ENCODE data around the gene STK31. TPM values are rescaled to one million over a fixed set of nuclear protein-coding genes. Genes with fewer than 3 reads are reported as not detected.
"Not testable (repeated sequence)": the region's sequence is repeated elsewhere in the genome, so short reads cannot be mapped to it uniquely, and the experiment has no call there.

STK31 gene
- total RNA-seq, 1 donor, result 0.09 TPM

GRCh38 chr7:23679898-23680413 is 30.1 kb upstream of the STK31 start, which contains the start of gene FAM221A:
TSS of gene FAM221A (plus strand) at chr7:23680199. CDS start at chr7:23680219, 20 bp downstream.
- TF ChIP-seq, protein P1, sequence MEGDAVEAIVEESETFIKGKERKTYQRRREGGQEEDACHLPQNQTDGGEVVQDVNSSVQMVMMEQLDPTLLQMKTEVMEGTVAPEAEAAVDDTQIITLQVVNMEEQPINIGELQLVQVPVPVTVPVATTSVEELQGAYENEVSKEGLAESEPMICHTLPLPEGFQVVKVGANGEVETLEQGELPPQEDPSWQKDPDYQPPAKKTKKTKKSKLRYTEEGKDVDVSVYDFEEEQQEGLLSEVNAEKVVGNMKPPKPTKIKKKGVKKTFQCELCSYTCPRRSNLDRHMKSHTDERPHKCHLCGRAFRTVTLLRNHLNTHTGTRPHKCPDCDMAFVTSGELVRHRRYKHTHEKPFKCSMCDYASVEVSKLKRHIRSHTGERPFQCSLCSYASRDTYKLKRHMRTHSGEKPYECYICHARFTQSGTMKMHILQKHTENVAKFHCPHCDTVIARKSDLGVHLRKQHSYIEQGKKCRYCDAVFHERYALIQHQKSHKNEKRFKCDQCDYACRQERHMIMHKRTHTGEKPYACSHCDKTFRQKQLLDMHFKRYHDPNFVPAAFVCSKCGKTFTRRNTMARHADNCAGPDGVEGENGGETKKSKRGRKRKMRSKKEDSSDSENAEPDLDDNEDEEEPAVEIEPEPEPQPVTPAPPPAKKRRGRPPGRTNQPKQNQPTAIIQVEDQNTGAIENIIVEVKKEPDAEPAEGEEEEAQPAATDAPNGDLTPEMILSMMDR (IDR thresholded peaks at IDR 0.05; ENCODE audit: insufficient read depth, low read length), result peak; percentile 73
- peak; percentile 62 for DNase-seq (ENCODE audit: low read depth)
- H3K4me3 ChIP-seq (ENCODE audit: low read depth, low read length), result peak within 1 kb of the TSS; percentile 68

GRCh38 chr7:23680414-23681405 is 29.3 kb upstream of the STK31 start:
- TF ChIP-seq, protein P1 (IDR thresholded peaks at IDR 0.05; ENCODE audit: insufficient read depth, low read length), result no peak
- peak; percentile 51 for DNase-seq (ENCODE audit: low read depth)
- H3K4me3 ChIP-seq (ENCODE audit: low read depth, low read length), result peak overlapping the region; percentile 68

DNA sequence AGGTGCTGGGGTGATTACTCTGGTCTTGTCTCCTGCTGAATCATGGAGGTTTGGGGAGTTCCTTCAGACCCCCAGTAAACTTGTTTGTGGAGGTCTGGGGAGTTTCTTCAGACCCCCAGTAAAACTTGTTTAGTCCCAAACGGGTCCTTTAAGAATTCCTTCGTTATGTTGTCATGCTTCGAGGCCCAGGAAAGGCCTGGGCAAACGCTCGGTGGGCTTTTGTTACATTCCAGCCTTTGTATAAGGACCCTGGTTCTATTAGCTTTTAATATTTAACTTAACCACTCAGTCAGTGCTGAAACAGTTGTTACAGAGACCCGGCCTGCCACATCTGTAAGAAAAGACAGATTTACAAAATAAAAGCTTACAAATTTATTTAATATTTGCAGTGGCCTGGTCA is 26.0 kb upstream of the STK31 start:
- not testable (repeated sequence) for DNase-seq (ENCODE audit: low read depth)

GRCh38 chr7:23685731-23686130 is 24.3 kb upstream of the STK31 start:
- TF ChIP-seq, protein P1 (IDR thresholded peaks at IDR 0.05; ENCODE audit: insufficient read depth, low read length), result no peak

More for the DNA sequence above, 26.0 kb upstream of the STK31 start:
- not testable (repeated sequence) for H3K4me3 ChIP-seq (ENCODE audit: low read depth, low read length)

GRCh38 chr7:23687011-23687410 is 23.0 kb upstream of the STK31 start:
- no peak for DNase-seq (ENCODE audit: low read depth)
- TF ChIP-seq, protein P1 (IDR thresholded peaks at IDR 0.05; ENCODE audit: insufficient read depth, low read length), result no peak
- H3K4me3 ChIP-seq (ENCODE audit: low read depth, low read length), result no peak overlapping the region

More at GRCh38 chr7:23685731-23686130, 24.3 kb upstream of the STK31 start:
- no peak overlapping the region for H3K4me3 ChIP-seq (ENCODE audit: low read depth, low read length)
- DNase-seq (ENCODE audit: low read depth), result peak; percentile 25

- TF ChIP-seq, protein P1 (IDR thresholded peaks at IDR 0.05; ENCODE audit: insufficient read depth, low read length), result no peak
- H3K4me3 ChIP-seq (ENCODE audit: low read depth, low read length), result no peak overlapping the region
- DNase-seq (ENCODE audit: low read depth), result no peak
These were observed 20.9 kb upstream of the STK31 start for GRCh38 chr7:23689165-23689564.

- DNase-seq (ENCODE audit: low read depth), result no peak
These were observed 18.7 kb upstream of the STK31 start for GRCh38 chr7:23691320-23691719.

More at GRCh38 chr7:23691320-23691719, 18.7 kb upstream of the STK31 start:
- TF ChIP-seq, protein P1 (IDR thresholded peaks at IDR 0.05; ENCODE audit: insufficient read depth, low read length), result no peak
- no peak overlapping the region for H3K4me3 ChIP-seq (ENCODE audit: low read depth, low read length)

Measured in fibroblast of the aortic adventitia (primary cell).